ENCODE measurements around the gene HIKESHI. TPM values are rescaled to one million over a fixed set of nuclear protein-coding genes. Genes with fewer than 3 reads are reported as not detected.
"Not testable (repeated sequence)": the region's sequence is repeated elsewhere in the genome, so short reads cannot be mapped to it uniquely, and the experiment has no call there.

Gene HIKESHI
- total RNA-seq, 4 donors from 2014 or later, result 14.7 to 33.2 (median 28.2) TPM

DNA sequence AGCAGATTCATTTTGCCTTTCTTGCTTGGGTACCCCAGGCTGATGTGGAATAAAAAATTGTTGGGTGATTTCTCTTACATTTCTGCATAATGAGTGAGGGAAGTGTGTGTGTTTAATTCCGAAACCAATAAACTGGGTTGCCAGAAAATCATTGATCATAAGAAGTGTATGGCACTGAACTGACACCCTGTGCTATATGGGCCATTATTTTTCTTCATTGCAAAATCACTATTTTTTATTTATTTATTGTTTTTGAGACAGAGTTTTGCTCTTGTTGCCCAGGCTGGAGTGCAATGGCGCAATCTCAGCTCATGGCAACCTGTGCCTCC is 14.6 kb upstream of the HIKESHI start:
- intact Hi-C loops (cut with DNase I; ENCODE audit: low total_unique reads), result no loop called here
- H3K4me3 ChIP-seq (ENCODE audit: low read depth, poor library complexity, severe bottlenecking), result no peak overlapping the region
- 94 to 99% methylated on average over 2 of the region's 2 CpGs for WGBS, 2 donors
- DNase-seq (ENCODE audit: low spot score in 2 of 2), result no peak
- TF ChIP-seq POLR2A (IDR thresholded peaks at IDR 0.05), result no peak
- TF ChIP-seq, protein P1, sequence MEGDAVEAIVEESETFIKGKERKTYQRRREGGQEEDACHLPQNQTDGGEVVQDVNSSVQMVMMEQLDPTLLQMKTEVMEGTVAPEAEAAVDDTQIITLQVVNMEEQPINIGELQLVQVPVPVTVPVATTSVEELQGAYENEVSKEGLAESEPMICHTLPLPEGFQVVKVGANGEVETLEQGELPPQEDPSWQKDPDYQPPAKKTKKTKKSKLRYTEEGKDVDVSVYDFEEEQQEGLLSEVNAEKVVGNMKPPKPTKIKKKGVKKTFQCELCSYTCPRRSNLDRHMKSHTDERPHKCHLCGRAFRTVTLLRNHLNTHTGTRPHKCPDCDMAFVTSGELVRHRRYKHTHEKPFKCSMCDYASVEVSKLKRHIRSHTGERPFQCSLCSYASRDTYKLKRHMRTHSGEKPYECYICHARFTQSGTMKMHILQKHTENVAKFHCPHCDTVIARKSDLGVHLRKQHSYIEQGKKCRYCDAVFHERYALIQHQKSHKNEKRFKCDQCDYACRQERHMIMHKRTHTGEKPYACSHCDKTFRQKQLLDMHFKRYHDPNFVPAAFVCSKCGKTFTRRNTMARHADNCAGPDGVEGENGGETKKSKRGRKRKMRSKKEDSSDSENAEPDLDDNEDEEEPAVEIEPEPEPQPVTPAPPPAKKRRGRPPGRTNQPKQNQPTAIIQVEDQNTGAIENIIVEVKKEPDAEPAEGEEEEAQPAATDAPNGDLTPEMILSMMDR (IDR thresholded peaks at IDR 0.05), result no peak

DNA sequence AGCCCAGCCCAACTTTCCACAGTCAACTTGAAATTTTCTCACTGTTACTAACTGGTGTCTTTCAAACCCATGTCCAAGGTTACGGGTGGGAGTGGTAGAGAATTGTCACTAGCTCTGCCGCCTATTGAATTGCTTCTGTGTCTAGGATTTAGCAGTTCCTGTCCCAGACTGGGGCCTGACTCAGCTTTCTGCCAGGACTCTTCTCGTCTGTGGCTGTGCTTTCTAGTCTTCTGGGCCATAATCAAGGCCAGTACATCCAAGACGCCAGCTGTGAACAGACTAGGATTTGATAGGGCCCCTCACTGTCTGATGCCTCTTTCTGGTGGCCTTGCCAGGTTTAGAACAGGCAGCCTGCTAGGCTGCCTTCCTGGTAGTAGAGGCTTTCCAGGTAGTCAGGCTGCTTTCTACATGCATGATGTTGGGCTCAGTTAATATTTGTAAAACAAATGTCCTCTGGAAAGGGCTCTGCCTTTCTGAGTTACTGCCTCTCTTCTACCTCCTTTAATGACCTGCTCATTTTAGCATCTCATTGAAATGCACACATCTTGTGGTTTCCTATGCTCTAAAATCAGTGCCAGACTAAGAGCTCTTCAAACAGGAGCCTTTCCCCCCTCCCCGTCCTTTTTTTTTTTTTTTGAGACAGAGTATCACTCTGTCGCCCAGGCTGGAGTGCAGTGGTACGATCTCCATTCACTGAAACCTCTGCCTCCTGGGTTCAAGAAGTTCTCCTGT is 13.1 kb upstream of the HIKESHI start:
- H3K4me3 ChIP-seq (ENCODE audit: low read depth, poor library complexity, severe bottlenecking), result no peak overlapping the region
- TF ChIP-seq POLR2A (IDR thresholded peaks at IDR 0.05), result no peak
- TF ChIP-seq, protein P1 (IDR thresholded peaks at IDR 0.05), result no peak
- DNase-seq (ENCODE audit: low spot score in 2 of 2), result no peak
- WGBS, 2 donors, result 74 to 83% methylated on average over 7 of the region's 7 CpGs
- intact Hi-C loops (cut with DNase I; ENCODE audit: low total_unique reads), result no loop called here

DNA sequence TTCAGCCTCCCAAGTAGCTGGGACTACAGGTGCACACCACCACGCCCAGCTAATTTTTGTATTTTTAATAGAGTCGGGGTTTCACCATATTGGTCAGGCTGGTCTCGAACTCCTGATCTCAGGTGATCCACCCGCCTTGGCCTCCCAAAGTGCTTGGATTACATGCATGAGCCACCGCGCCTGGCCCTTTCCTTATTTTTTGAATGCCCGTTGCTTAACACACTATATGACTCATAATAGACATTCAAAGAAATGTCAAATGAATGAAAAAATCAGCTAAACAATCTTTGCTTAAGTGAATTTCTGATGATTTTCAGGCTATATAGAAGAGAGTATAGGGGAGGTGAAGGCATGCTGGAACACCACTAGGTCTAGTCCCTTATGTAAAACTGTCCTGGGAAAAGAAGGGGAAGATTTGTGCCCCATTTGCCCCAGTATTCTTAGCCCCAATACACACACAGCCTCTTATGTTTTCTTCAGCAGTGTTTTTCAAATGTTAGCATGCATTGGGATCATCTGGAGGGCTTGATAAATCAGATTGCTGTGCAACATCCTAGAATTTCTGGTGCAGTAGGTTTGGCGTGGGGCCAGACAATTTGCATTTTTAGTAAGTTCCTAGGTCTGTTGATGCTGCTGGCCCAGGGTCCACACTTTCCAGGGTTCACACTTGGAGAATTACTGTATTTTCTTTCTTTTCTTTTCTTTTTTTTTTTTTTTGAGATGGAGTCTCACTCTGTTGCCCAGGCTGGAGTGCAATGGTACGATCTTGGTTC is 12.3 kb upstream of the HIKESHI start:
- intact Hi-C loops (cut with DNase I; ENCODE audit: low total_unique reads); DNase-seq (ENCODE audit: low spot score in 2 of 2); H3K4me3 ChIP-seq (ENCODE audit: low read depth, poor library complexity, severe bottlenecking): not testable (repeated sequence)
- 86 to 88% methylated on average over 9 of the region's 9 CpGs for WGBS, 2 donors

DNA sequence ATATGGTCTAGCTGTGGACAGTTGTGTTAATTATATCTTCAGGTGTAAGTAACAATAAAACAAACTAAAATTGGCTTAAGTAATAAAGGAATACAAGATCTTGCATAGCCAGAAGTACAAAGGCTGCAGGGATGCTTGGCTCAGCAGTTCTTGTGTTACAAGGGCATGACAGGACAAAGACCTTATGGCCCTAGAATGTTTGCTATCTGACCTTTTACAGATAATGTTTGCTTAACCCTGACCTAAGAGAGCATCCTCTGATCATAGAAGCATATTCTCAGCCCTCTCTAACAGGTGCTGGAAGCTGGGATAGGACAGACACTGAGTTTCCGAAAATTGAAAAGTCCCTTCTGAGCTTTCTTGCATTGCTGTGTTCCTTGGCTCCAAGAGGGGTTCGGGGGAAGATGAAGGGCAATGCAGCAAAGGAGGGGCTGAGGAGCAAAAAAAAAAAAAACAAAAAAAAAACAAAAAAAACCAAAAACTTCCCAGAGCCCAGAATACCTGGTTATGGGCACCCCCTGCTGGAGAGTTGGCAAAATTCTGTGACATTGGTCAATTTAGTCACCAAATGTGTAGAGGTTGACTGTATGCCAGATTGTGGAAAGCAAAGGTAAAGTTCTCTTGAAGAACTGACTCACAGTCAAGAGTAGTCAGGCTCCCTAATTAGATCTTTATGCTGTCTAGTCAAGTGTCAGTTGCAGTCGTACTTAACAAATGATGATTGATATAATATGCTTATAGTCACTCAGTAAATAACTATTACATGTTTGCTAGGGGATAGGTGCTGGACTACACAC is 10.4 kb upstream of the HIKESHI start:
- TF ChIP-seq POLR2A (IDR thresholded peaks at IDR 0.05), result no peak
- TF ChIP-seq, protein P1 (IDR thresholded peaks at IDR 0.05), result no peak
- DNase-seq (ENCODE audit: low spot score in 2 of 2), result no peak
- no peak overlapping the region for H3K4me3 ChIP-seq (ENCODE audit: low read depth, poor library complexity, severe bottlenecking)
- 37 to 41% methylated on average over 3 of the region's 3 CpGs for WGBS, 2 donors
- intact Hi-C loops (cut with DNase I; ENCODE audit: low total_unique reads), result no loop called here

DNA sequence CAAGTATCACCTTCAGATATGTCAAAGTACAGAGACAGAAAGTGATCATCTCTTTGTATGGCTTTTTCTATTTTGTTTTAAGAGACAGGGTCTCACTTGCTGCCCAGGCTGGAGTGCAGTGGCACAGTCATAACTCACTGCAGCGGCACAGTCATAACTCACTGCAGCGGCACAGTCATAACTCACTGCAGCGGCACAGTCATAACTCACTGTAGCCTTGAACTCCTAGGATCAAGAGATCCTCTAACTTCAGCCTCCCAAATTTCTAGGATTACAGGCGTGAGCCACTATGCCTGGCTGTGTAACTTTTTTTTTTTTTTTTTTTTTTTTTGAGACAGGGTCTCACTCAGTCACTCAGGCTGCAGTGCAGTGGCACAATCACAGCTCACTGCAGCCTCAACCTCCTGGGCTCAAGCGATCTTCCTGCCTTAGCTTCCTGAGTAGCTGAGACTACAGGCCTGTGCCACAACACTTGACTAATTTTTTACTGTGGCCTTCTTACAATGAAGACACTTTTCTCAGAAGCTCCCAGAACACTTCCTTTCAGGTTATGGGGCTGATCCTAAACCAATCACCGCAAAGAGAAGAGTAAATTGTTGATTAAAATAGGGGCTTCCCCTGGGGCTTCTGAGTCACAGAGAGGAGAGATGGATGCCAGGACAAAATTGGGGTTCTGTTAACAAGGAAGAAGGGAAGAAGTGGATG is 9.0 kb upstream of the HIKESHI start:
- H3K4me3 ChIP-seq (ENCODE audit: low read depth, poor library complexity, severe bottlenecking), result no peak overlapping the region
- intact Hi-C loops (cut with DNase I; ENCODE audit: low total_unique reads), result no loop called here
- WGBS, 2 donors, result 83 to 85% methylated on average over 6 of the region's 6 CpGs
- no peak for DNase-seq (ENCODE audit: low spot score in 2 of 2)
- TF ChIP-seq, protein P1 (IDR thresholded peaks at IDR 0.05), result no peak
- TF ChIP-seq POLR2A (IDR thresholded peaks at IDR 0.05), result no peak
